IPS-18a (cell line): ENCODE measurements around the gene PCDHGB6.
"Not testable (repeated sequence)": the region's sequence is repeated elsewhere in the genome, so short reads cannot be mapped to it uniquely, and the experiment has no call there.

Source experiments
- H3K27ac ChIP-seq: one replicate; pipeline ENCODE4 v1.5.1; 2013; ENCODE audit warnings: low read length
- H3K27me3 ChIP-seq: one replicate; pipeline ENCODE4 v1.6.1; 2013; ENCODE audit warnings: mild to moderate bottlenecking, low read length; ENCODE audit not compliant: control insufficient read depth, insufficient read depth
- H3K36me3 ChIP-seq: one replicate; pipeline ENCODE4 v1.6.1; 2013; ENCODE audit warnings: low read depth, low read length; ENCODE audit not compliant: control insufficient read depth
- H3K4me1 ChIP-seq: one replicate; pipeline ENCODE4 v1.6.1; 2013; ENCODE audit warnings: low read depth, low read length; ENCODE audit not compliant: control insufficient read depth
- H3K4me3 ChIP-seq: one replicate; pipeline ENCODE4 v1.5.1; 2013; ENCODE audit warnings: low read length
- H3K9ac ChIP-seq: one replicate; pipeline ENCODE4 v1.6.1; 2013; ENCODE audit warnings: mild to moderate bottlenecking, low read length, moderate library complexity
- H3K9me3 ChIP-seq: one replicate; pipeline ENCODE4 v1.6.1; 2013; ENCODE audit warnings: low read depth, low read length; ENCODE audit not compliant: control insufficient read depth

Gene PCDHGB6

DNA sequence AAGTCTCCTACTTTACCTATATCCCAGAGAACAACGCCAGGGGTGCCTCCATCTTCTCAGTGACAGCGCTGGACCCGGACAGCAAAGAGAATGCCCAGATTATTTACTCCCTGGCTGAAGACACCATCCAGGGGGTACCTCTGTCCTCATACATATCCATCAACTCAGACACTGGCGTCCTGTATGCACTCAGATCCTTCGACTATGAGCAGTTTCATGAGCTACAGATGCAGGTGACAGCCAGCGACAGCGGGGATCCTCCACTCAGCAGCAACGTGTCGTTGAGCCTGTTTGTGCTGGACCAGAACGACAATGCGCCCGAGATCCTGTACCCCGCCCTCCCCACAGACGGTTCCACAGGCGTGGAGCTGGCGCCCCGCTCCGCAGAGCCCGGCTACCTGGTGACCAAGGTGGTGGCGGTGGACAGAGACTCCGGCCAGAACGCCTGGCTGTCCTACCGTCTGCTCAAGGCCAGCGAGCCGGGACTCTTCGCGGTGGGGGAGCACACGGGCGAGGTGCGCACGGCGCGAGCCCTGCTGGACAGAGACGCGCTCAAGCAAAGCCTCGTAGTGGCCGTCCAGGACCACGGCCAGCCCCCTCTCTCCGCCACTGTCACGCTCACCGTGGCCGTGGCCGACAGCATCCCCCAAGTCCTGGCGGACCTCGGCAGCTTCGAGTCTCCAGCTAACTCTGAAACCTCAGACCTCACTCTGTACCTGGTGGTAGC is 6.9 kb downstream of the PCDHGB6 start:
- peaks cover 16% of the 10 kb centered on the region for H3K9me3 ChIP-seq
- H3K36me3 ChIP-seq, H3K9ac ChIP-seq, H3K4me1 ChIP-seq, H3K4me3 ChIP-seq, H3K27me3 ChIP-seq, H3K27ac ChIP-seq: not testable (repeated sequence)

- H3K9ac ChIP-seq, H3K36me3 ChIP-seq, H3K4me1 ChIP-seq, H3K27ac ChIP-seq, H3K4me3 ChIP-seq, H3K27me3 ChIP-seq: not testable (repeated sequence)
- peaks cover 20% of the 10 kb centered on the region for H3K9me3 ChIP-seq
Observed at GRCh38 chr5:141415275-141415618, 7.4 kb downstream of the PCDHGB6 start.

- peak within 1 kb of the TSS; percentile 73 for H3K9ac ChIP-seq
- H3K4me3 ChIP-seq = peak within 1 kb of the TSS; percentile 73
- not testable (repeated sequence) for H3K4me1 ChIP-seq, H3K36me3 ChIP-seq, H3K27ac ChIP-seq, H3K27me3 ChIP-seq
- peaks cover 38% of the 10 kb centered on the region for H3K9me3 ChIP-seq
Observed at GRCh38 chr5:141417494-141418172, 9.8 kb downstream of the PCDHGB6 start, which contains the start of gene PCDHGB7. TSS of gene PCDHGB7 (plus strand) at chr5:141417677. CDS start at chr5:141417860, 183 bp downstream.

DNA sequence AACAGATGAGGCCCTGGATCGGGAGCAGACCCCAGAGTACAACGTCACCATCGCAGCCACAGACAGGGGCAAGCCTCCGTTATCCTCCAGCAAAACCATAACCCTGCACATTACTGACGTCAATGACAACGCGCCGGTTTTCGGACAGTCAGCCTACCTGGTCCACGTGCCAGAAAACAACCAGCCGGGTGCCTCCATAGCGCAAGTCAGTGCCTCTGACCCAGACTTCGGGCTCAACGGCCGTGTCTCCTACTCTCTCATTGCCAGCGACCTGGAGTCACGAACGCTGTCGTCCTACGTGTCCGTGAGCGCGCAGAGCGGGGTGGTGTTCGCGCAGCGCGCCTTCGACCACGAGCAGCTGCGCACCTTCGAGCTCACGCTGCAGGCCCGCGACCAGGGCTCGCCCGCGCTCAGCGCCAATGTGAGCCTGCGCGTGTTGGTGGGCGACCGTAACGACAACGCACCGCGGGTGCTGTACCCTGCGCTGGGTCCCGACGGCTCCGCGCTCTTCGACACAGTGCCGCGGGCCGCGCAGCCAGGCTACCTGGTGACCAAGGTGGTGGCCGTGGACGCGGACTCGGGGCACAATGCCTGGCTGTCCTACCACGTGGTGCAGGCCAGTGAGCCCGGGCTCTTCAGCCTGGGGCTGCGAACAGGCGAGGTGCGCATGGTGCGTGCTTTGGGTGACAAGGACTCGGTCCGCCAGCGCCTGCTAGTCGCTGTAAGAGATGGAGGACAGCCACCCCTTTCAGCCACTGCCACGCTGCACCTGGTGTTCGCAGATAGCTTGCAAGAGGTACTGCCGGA is 11.5 kb downstream of the PCDHGB6 start:
- Histone ChIP-seq H3K4me1 (no peaks in the 10 kb centered on the region), H3K4me3 (no peak overlapping the region), H3K27me3 (peaks cover 8% of the 10 kb centered on the region), H3K36me3 (no peaks in the 10 kb centered on the region), H3K27ac (no peak overlapping the region), H3K9ac (no peak overlapping the region), H3K9me3 (peaks cover 42% of the 10 kb centered on the region)

- no peaks in the 10 kb centered on the region for H3K36me3 ChIP-seq
- no peak within 1 kb of the TSS for H3K9ac ChIP-seq
- H3K4me3 ChIP-seq = peak within 1 kb of the TSS; percentile 5
- no peak within 1 kb of the TSS for H3K27ac ChIP-seq
- peaks cover 51% of the 10 kb centered on the region for H3K9me3 ChIP-seq
- H3K27me3 ChIP-seq = peaks cover 8% of the 10 kb centered on the region
- no peaks in the 10 kb centered on the region for H3K4me1 ChIP-seq
Observed at GRCh38 chr5:141420855-141421488, 13.2 kb downstream of the PCDHGB6 start, which contains the start of gene PCDHGA11. TSS of gene PCDHGA11 (plus strand) at chr5:141421051. CDS start at chr5:141421228, 177 bp downstream.

GRCh38 chr5:141421489-141421855 is 13.7 kb downstream of the PCDHGB6 start:
- H3K4me1 ChIP-seq = no peaks in the 10 kb centered on the region
- H3K36me3 ChIP-seq = no peaks in the 10 kb centered on the region
- peaks cover 56% of the 10 kb centered on the region for H3K9me3 ChIP-seq
- H3K4me3 ChIP-seq = no peak overlapping the region
- H3K9ac ChIP-seq = no peak overlapping the region
- H3K27ac ChIP-seq = no peak overlapping the region
- peaks cover 8% of the 10 kb centered on the region for H3K27me3 ChIP-seq

- H3K9me3 ChIP-seq = peaks cover 69% of the 10 kb centered on the region
- no peak overlapping the region for H3K27ac ChIP-seq
- H3K9ac ChIP-seq = no peak overlapping the region
- no peak overlapping the region for H3K4me3 ChIP-seq
- H3K27me3 ChIP-seq = peaks cover 8% of the 10 kb centered on the region
- H3K4me1 ChIP-seq = no peaks in the 10 kb centered on the region
- H3K36me3 ChIP-seq = no peaks in the 10 kb centered on the region
Observed at GRCh38 chr5:141422742-141423291, 15.0 kb downstream of the PCDHGB6 start.

GRCh38 chr5:141427783-141428426 is 20.1 kb downstream of the PCDHGB6 start:
- no peak overlapping the region for H3K27ac ChIP-seq
- H3K4me1 ChIP-seq = no peaks in the 10 kb centered on the region
- H3K4me3 ChIP-seq = no peak overlapping the region
- H3K36me3 ChIP-seq = no peaks in the 10 kb centered on the region
- peaks cover 56% of the 10 kb centered on the region for H3K9me3 ChIP-seq
- no peaks in the 10 kb centered on the region for H3K27me3 ChIP-seq
- no peak overlapping the region for H3K9ac ChIP-seq

GRCh38 chr5:141430332-141431113 is 22.7 kb downstream of the PCDHGB6 start, which contains the start of gene PCDHGA12:
TSS of gene PCDHGA12 (plus strand) at chr5:141430507. CDS start at chr5:141430760, 253 bp downstream.
- peaks cover 50% of the 10 kb centered on the region for H3K9me3 ChIP-seq
- H3K4me1 ChIP-seq = no peaks in the 10 kb centered on the region
- no peak within 1 kb of the TSS for H3K9ac ChIP-seq
- no peak within 1 kb of the TSS for H3K4me3 ChIP-seq
- H3K27me3 ChIP-seq = no peaks in the 10 kb centered on the region
- H3K36me3 ChIP-seq = no peaks in the 10 kb centered on the region
- H3K27ac ChIP-seq = no peak within 1 kb of the TSS

DNA sequence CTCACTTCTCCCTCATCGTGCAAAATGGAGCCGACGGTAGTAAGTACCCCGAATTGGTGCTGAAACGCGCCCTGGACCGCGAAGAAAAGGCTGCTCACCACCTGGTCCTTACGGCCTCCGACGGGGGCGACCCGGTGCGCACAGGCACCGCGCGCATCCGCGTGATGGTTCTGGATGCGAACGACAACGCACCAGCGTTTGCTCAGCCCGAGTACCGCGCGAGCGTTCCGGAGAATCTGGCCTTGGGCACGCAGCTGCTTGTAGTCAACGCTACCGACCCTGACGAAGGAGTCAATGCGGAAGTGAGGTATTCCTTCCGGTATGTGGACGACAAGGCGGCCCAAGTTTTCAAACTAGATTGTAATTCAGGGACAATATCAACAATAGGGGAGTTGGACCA is 23.5 kb downstream of the PCDHGB6 start:
- H3K9ac ChIP-seq = no peak overlapping the region
- no peaks in the 10 kb centered on the region for H3K36me3 ChIP-seq
- no peak overlapping the region for H3K4me3 ChIP-seq
- no peaks in the 10 kb centered on the region for H3K27me3 ChIP-seq
- no peaks in the 10 kb centered on the region for H3K4me1 ChIP-seq
- no peak overlapping the region for H3K27ac ChIP-seq
- H3K9me3 ChIP-seq = peaks cover 44% of the 10 kb centered on the region
